Cardiac fibroblast (primary cell): ENCODE data around the gene HOXD9.

Source experiments
- DNase-seq, 2 donors: peaks; one replicate each; pipeline versions ENCODE4 v3.0.0 to v3.0.0-alpha.2; 2010; ENCODE audit warnings: low read depth in 2 of 2
- H3K4me3 ChIP-seq, 2 donors: replicated peaks in 1 of 2; 1 replicate in 1 of 2; 2 replicates in 1 of 2; pipeline ENCODE4 v1.5.1; 2011; ENCODE audit warnings: low read depth in 2 of 2, low read length in 2 of 2, mild to moderate bottlenecking in 2 of 2, moderate library complexity in 1 of 2
- CTCF ChIP-seq: IDR thresholded peaks from one replicate; pipeline ENCODE4 v1.5.1; 2011; ENCODE audit warnings: low read depth, mild to moderate bottlenecking, low read length, inconsistent platforms

The HOXD9 gene

GRCh38 chr2:176154576-176155252 lies 32.2 kb downstream of the HOXD9 start:
- no peak overlapping the region for H3K4me3 ChIP-seq
- no peak for DNase-seq
- no peak for TF ChIP-seq CTCF

GRCh38 chr2:176155356-176156044 lies 33.0 kb downstream of the HOXD9 start:
- no peak for DNase-seq
- no peak for TF ChIP-seq CTCF
- no peak overlapping the region for H3K4me3 ChIP-seq

GRCh38 chr2:176156301-176156806 lies 33.8 kb downstream of the HOXD9 start:
- no peak for DNase-seq
- no peak for TF ChIP-seq CTCF
- H3K4me3 ChIP-seq = no peak overlapping the region

GRCh38 chr2:176156807-176157498 lies 34.4 kb downstream of the HOXD9 start, which contains the start of gene HOXD3:
HOXD3 (plus strand) TSS chr2:176157307; CDS start chr2:176169115, 11,808 bp downstream.
- TF ChIP-seq CTCF = no peak
- no peak within 1 kb of the TSS for H3K4me3 ChIP-seq
- DNase-seq = no peak

- H3K4me3 ChIP-seq = no peak overlapping the region
- no peak for TF ChIP-seq CTCF
- DNase-seq = no peak
Observed at GRCh38 chr2:176157499-176158185, 35.1 kb downstream of the HOXD9 start.

GRCh38 chr2:176158186-176158591 lies 35.7 kb downstream of the HOXD9 start:
- TF ChIP-seq CTCF = no peak
- DNase-seq = no peak
- H3K4me3 ChIP-seq = no peak overlapping the region
